Brain microvascular endothelial cell (primary cell): Measurements from ENCODE around the gene ADRA1B.

ENCODE experiments used
- DNase-seq: peaks from one replicate; pipeline ENCODE4 v3.0.0-alpha.2; 2020
- H3K27ac ChIP-seq: fragments of 250-450 bp; sonication (Bioruptor Pico); 2 replicates; pipeline ENCODE4 v1.5.1; 2020; ENCODE audit warnings: mild to moderate bottlenecking, moderate library complexity
- H3K27me3 ChIP-seq: fragments of 250-450 bp; sonication (Bioruptor Pico); replicated peaks from 2 replicates; pipeline ENCODE4 v1.5.1; 2020; ENCODE audit warnings: mild to moderate bottlenecking
- H3K36me3 ChIP-seq: fragments of 250-450 bp; sonication (Bioruptor Pico); replicated peaks from 2 replicates; pipeline ENCODE4 v1.5.1; 2020; ENCODE audit warnings: mild to moderate bottlenecking
- H3K4me3 ChIP-seq: 2 replicates; pipeline ENCODE4 v1.5.1; 2011; ENCODE audit warnings: low read depth, mild to moderate bottlenecking, control low read depth, low read length, moderate library complexity
- in situ Hi-C: cut with HindIII; loops from 2 replicates; pipeline ENCODE4 v1.10.0; 2017; ENCODE audit warnings: low sequenced_read_pairs, low pct_ligation_motif_present
- TF ChIP-seq, protein P1 (sequence below): IDR thresholded peaks from 2 replicates; pipeline ENCODE4 v1.5.1; 2011; ENCODE audit warnings: low read depth, mild to moderate bottlenecking, moderate library complexity, low read length, control low read depth, inconsistent platforms; ENCODE audit errors: missing control alignments

ADRA1B gene

DNA sequence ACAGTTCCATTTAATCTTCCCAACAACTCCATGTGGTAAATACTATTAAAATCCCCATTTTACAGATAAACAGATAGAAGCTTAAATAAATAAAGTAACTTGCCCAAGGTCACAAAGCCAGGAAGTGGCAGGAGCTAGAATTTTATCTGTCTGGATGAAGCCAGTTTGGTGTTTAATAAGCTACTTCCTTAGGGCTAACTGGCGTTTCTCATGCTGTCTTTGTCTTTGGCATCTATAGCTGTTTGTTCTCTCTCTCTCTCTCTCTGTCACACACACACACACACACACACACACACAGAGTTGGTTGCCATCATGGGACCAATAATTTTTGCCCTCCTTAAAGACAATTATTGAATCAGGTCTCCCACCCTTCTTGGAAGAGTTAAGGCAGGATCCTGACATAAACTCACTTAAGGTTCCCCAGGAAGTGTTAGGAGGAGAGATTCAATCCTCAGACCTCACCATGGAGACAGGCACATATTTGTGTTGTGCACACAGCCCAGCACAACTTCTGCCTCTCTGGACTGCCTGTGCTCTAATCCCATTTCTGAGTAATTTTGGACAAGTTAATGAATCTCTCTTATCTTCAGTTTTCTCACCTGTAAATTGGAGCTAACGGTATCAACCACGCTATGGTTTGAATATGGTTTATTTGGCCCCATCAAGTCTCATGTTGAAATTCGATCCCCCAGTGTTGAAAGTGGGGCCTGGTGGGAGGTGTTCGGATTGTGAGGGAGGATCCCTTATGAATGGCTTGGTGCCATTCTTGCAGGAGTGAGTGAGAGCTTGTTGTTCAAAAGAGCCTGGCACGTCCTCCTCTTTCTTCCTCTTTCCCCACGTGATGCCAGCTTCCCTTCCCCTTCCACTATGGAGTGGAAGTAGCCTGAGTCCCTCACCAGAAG is 8.3 kb upstream of the ADRA1B start:
- Histone ChIP-seq H3K36me3 (no peaks in the 10 kb centered on the region), H3K27ac (no peak overlapping the region), H3K27me3 (no peaks in the 10 kb centered on the region), H3K4me3 (no peak overlapping the region)
- DNase-seq: no peak
- TF ChIP-seq, protein P1, sequence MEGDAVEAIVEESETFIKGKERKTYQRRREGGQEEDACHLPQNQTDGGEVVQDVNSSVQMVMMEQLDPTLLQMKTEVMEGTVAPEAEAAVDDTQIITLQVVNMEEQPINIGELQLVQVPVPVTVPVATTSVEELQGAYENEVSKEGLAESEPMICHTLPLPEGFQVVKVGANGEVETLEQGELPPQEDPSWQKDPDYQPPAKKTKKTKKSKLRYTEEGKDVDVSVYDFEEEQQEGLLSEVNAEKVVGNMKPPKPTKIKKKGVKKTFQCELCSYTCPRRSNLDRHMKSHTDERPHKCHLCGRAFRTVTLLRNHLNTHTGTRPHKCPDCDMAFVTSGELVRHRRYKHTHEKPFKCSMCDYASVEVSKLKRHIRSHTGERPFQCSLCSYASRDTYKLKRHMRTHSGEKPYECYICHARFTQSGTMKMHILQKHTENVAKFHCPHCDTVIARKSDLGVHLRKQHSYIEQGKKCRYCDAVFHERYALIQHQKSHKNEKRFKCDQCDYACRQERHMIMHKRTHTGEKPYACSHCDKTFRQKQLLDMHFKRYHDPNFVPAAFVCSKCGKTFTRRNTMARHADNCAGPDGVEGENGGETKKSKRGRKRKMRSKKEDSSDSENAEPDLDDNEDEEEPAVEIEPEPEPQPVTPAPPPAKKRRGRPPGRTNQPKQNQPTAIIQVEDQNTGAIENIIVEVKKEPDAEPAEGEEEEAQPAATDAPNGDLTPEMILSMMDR: no peak
- in situ Hi-C loops: no loop called here

DNA sequence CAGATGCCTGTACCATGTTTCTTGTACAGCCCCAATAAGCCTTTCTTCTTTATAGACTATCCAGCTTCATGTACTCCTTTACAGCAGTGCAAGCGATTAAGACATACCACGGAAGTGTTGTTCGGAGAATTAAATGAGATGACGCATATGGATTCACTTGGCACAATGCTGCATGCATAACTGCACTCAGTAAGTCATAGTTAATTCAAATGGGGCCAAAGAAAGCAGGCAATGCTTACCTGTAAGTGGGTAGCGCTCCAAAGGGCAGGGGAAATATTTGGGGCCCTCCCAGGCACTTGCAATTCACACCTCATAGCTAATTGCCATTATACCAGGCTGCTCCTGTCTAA is 7.7 kb upstream of the ADRA1B start:
- H3K27me3 ChIP-seq: no peaks in the 10 kb centered on the region
- H3K27ac ChIP-seq: no peak overlapping the region
- H3K4me3 ChIP-seq: no peak overlapping the region
- in situ Hi-C loops: no loop called here
- TF ChIP-seq, protein P1: no peak
- H3K36me3 ChIP-seq: no peaks in the 10 kb centered on the region
- DNase-seq: no peak

DNA sequence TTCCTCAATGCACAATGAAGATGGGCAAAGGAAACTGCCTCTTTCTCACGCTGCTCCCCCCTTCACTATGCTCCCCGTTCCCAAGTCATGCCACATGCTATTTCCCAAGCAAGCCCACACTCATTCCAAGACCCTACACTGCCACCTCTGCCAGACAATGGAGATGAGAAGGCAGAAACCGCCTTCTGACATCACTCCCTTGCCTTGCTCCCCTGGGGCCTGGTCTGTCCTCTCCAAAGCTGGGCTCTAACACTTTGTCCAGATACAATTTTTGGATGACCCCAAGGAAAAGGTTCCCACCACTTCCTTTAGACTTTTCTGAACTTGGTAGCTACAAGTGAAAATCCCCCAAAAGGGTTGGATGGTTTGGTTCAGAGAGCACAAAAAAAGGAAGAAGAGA is 7.2 kb upstream of the ADRA1B start:
- H3K27me3 ChIP-seq: no peaks in the 10 kb centered on the region
- H3K27ac ChIP-seq: no peak overlapping the region
- TF ChIP-seq, protein P1: no peak
- in situ Hi-C loops: no loop called here
- H3K36me3 ChIP-seq: no peaks in the 10 kb centered on the region
- H3K4me3 ChIP-seq: no peak overlapping the region
- no peak for DNase-seq

DNA sequence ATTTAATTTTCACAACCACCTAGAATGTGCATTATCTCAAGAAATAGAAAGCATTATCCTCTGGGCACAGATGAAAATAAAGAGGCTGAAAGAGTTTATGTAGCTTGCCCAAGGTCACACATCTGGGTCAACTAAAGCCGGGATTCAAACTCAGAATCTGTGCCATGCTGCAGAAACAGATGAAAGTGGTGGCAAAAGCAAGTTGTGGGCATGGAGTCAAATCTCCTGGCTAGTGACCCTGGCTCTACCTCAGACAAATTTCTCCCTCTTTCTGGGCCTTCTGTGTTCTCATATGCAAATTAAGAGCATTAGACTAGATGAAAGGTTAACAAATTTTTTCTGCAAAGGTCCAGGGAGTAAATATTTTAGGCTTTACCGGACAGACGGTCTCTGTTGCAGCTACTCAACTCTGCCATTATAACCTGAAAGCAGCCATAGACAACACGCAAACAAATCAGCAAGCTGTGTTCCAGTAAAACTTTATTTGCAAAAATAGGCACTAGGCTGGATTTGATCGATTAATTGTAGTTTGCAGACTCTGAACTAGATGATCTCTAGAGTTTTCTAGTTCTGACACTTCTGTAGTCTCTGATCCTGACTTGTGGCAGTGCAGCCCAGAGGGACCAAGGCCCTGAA is 6.0 kb upstream of the ADRA1B start:
- Histone ChIP-seq H3K27ac (no peak overlapping the region), H3K27me3 (no peaks in the 10 kb centered on the region), H3K4me3 (no peak overlapping the region), H3K36me3 (no peaks in the 10 kb centered on the region)
- DNase-seq: no peak
- in situ Hi-C loops: no loop called here
- TF ChIP-seq, protein P1: no peak

DNA sequence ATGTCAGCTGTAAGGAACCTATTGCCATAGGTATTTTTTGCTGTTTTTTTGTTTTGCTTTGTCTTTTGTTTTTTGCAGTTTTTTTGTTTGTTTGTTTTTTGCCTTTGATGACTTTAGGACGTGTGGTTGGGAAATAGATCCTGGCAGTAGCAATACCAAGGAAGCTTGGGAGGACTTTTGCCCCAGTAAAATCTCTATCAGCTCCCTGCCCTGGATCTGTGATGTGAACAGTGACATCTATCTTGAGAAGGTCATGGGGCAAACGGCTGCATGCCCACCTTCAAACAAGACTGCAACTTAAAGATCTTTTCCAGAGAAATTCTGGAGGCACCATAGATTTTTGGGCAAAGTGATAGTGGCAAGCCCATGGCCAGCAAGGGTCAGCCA is 5.4 kb upstream of the ADRA1B start:
- Histone ChIP-seq H3K4me3 (no peak overlapping the region), H3K27ac (no peak overlapping the region), H3K36me3 (no peaks in the 10 kb centered on the region), H3K27me3 (no peaks in the 10 kb centered on the region)
- in situ Hi-C loops: no loop called here
- TF ChIP-seq, protein P1: no peak
- DNase-seq: no peak
